Karpas-422 (cell line): ENCODE data around the gene G0S2. TPM values are rescaled to one million over a fixed set of nuclear protein-coding genes. Genes with fewer than 3 reads are reported as not detected.

ENCODE experiments used
- DNase-seq: peaks from one replicate; pipeline ENCODE4 v3.0.0-alpha.2; 2015
- H2AFZ ChIP-seq: fragments of 200-600 bp; sonication (generic); 2 replicates; pipeline ENCODE4 v1.6.1; 2014; ENCODE audit warnings: antibody characterized with exemption, low read length, mixed read lengths
- H3K27ac ChIP-seq: fragments of 200-600 bp; sonication (generic); 2 replicates; pipeline ENCODE4 v1.5.1; 2014; ENCODE audit warnings: mild to moderate bottlenecking, low read length, moderate library complexity
- H3K27me3 ChIP-seq: fragments of 200-600 bp; sonication (generic); 2 replicates; pipeline ENCODE4 v1.6.1; 2014; ENCODE audit warnings: low read length, mixed read lengths
- H3K36me3 ChIP-seq: fragments of 200-600 bp; sonication (generic); 2 replicates; pipeline ENCODE4 v1.6.1; 2014; ENCODE audit warnings: low read length, mixed read lengths; ENCODE audit not compliant: insufficient read depth
- H3K4me1 ChIP-seq: fragments of 200-600 bp; sonication (generic); 2 replicates; pipeline ENCODE4 v1.6.1; 2014; ENCODE audit warnings: mild to moderate bottlenecking, low read length, mixed read lengths
- H3K4me2 ChIP-seq: fragments of 200-600 bp; sonication (generic); 2 replicates; pipeline ENCODE4 v1.6.1; 2014; ENCODE audit warnings: low read length, low read depth, mild to moderate bottlenecking; ENCODE audit not compliant: poor library complexity, severe bottlenecking
- H3K4me3 ChIP-seq: fragments of 200-600 bp; sonication (generic); 2 replicates; pipeline ENCODE4 v1.5.1; 2014; ENCODE audit warnings: mild to moderate bottlenecking, antibody characterized with exemption, low read length, mixed read lengths
- H3K79me2 ChIP-seq: fragments of 200-600 bp; sonication (generic); 2 replicates; pipeline ENCODE4 v1.6.1; 2014; ENCODE audit warnings: mild to moderate bottlenecking, low read length, mixed read lengths
- H3K9ac ChIP-seq: fragments of 200-600 bp; sonication (generic); 2 replicates; pipeline ENCODE4 v1.6.0; 2014; ENCODE audit warnings: low read length
- H3K9me2 ChIP-seq: fragments of 200-600 bp; sonication (generic), shearing (Covaris generic); replicated peaks from 2 replicates; pipeline ENCODE4 v1.6.0; 2014; ENCODE audit warnings: mild to moderate bottlenecking, low read length, moderate library complexity; ENCODE audit not compliant: insufficient read depth
- H3K9me3 ChIP-seq: fragments of 300-700, 200-600 bp; sonication (generic); 2 replicates; pipeline ENCODE4 v1.6.1; 2014; ENCODE audit warnings: low read length, mixed read lengths
- H4K20me1 ChIP-seq: fragments of 200-600 bp; sonication (generic); 2 replicates; pipeline ENCODE4 v1.6.1; 2014; ENCODE audit warnings: mild to moderate bottlenecking, antibody characterized with exemption, low read length, low read depth; ENCODE audit not compliant: insufficient read depth
- total RNA-seq: library from RNA; depleted of rRNA; stranded (reverse); fragments of >200 nt; shearing (Covaris generic); gene quantifications from 2 replicates; pipeline ENCODE4 v1.2.3, GENCODE V29; 2014; ENCODE audit warnings: low replicate concordance

The G0S2 gene
- total RNA-seq, 1 experiment from 2014 or later = 6.9 TPM

GRCh38 chr1:209645574-209646452 lies 29.4 kb upstream of the G0S2 start:
- DNase-seq = peak; percentile 37
- H2AFZ ChIP-seq = no peak overlapping the region
- no peaks in the 10 kb centered on the region for H3K36me3 ChIP-seq
- H3K9ac ChIP-seq = no peak overlapping the region
- H3K9me3 ChIP-seq = no peaks in the 10 kb centered on the region
- H3K27ac ChIP-seq = no peak overlapping the region
- no peaks in the 10 kb centered on the region for H3K27me3 ChIP-seq
- no peaks in the 10 kb centered on the region for H3K9me2 ChIP-seq
- no peaks in the 10 kb centered on the region for H3K79me2 ChIP-seq
- no peak overlapping the region for H3K4me2 ChIP-seq
- no peak overlapping the region for H3K4me3 ChIP-seq
- H3K4me1 ChIP-seq = no peaks in the 10 kb centered on the region
- H4K20me1 ChIP-seq = no peaks in the 10 kb centered on the region

- Histone ChIP-seq H3K36me3 (no peaks in the 10 kb centered on the region), H3K4me2 (no peak overlapping the region), H3K79me2 (no peaks in the 10 kb centered on the region)
Observed at GRCh38 chr1:209646558-209646957, 28.7 kb upstream of the G0S2 start.

GRCh38 chr1:209647156-209647555 lies 28.1 kb upstream of the G0S2 start:
- Histone ChIP-seq H3K27me3 (no peaks in the 10 kb centered on the region), H3K4me2 (no peak overlapping the region), H3K9me3 (no peaks in the 10 kb centered on the region), H3K27ac (no peak overlapping the region), H4K20me1 (no peaks in the 10 kb centered on the region), H3K9me2 (no peaks in the 10 kb centered on the region), H3K4me3 (no peak overlapping the region), H3K36me3 (no peaks in the 10 kb centered on the region), H2AFZ (no peak overlapping the region), H3K4me1 (no peaks in the 10 kb centered on the region), H3K9ac (no peak overlapping the region), H3K79me2 (no peaks in the 10 kb centered on the region)
- no peak for DNase-seq

More at GRCh38 chr1:209646558-209646957, 28.7 kb upstream of the G0S2 start:
- Histone ChIP-seq H3K9ac (no peak overlapping the region), H3K27ac (no peak overlapping the region), H3K4me1 (no peaks in the 10 kb centered on the region), H3K9me3 (no peaks in the 10 kb centered on the region), H3K4me3 (no peak overlapping the region), H2AFZ (no peak overlapping the region), H3K27me3 (no peaks in the 10 kb centered on the region), H3K9me2 (no peaks in the 10 kb centered on the region), H4K20me1 (no peaks in the 10 kb centered on the region)
- peak; percentile 41 for DNase-seq

GRCh38 chr1:209648346-209648745 lies 26.9 kb upstream of the G0S2 start:
- Histone ChIP-seq H2AFZ (no peak overlapping the region), H3K9ac (no peak overlapping the region), H3K79me2 (no peaks in the 10 kb centered on the region), H3K4me2 (no peak overlapping the region), H3K9me3 (no peaks in the 10 kb centered on the region), H3K27ac (no peak overlapping the region), H3K36me3 (no peaks in the 10 kb centered on the region), H3K4me3 (no peak overlapping the region), H3K9me2 (no peaks in the 10 kb centered on the region), H4K20me1 (no peaks in the 10 kb centered on the region), H3K27me3 (no peaks in the 10 kb centered on the region), H3K4me1 (no peaks in the 10 kb centered on the region)
- peak; percentile 14 for DNase-seq

- Histone ChIP-seq H3K4me3 (no peak overlapping the region), H3K36me3 (no peaks in the 10 kb centered on the region), H4K20me1 (no peaks in the 10 kb centered on the region), H3K27me3 (no peaks in the 10 kb centered on the region), H3K4me2 (no peak overlapping the region), H3K9me2 (no peaks in the 10 kb centered on the region), H3K79me2 (no peaks in the 10 kb centered on the region), H3K27ac (no peak overlapping the region), H3K4me1 (no peaks in the 10 kb centered on the region), H3K9ac (no peak overlapping the region), H2AFZ (no peak overlapping the region), H3K9me3 (no peaks in the 10 kb centered on the region)
- DNase-seq = peak; percentile 30
Observed at GRCh38 chr1:209648931-209649776, 26.1 kb upstream of the G0S2 start.

GRCh38 chr1:209650454-209650853 lies 24.8 kb upstream of the G0S2 start:
- Histone ChIP-seq H4K20me1 (no peaks in the 10 kb centered on the region), H3K9me3 (no peaks in the 10 kb centered on the region), H3K4me1 (no peaks in the 10 kb centered on the region), H3K36me3 (no peaks in the 10 kb centered on the region), H2AFZ (no peak overlapping the region), H3K4me3 (no peak overlapping the region), H3K9me2 (no peaks in the 10 kb centered on the region), H3K27ac (no peak overlapping the region), H3K79me2 (no peaks in the 10 kb centered on the region), H3K9ac (no peak overlapping the region), H3K27me3 (no peaks in the 10 kb centered on the region), H3K4me2 (no peak overlapping the region)
- DNase-seq = peak; percentile 23

- Histone ChIP-seq H3K79me2 (no peaks in the 10 kb centered on the region), H3K4me1 (no peaks in the 10 kb centered on the region), H3K4me3 (no peak overlapping the region), H3K36me3 (no peaks in the 10 kb centered on the region), H3K27me3 (no peaks in the 10 kb centered on the region), H3K9ac (no peak overlapping the region), H3K9me2 (no peaks in the 10 kb centered on the region), H2AFZ (no peak overlapping the region), H3K27ac (no peak overlapping the region), H3K4me2 (no peak overlapping the region), H3K9me3 (no peaks in the 10 kb centered on the region), H4K20me1 (no peaks in the 10 kb centered on the region)
- peak; percentile 38 for DNase-seq
Observed at GRCh38 chr1:209651138-209651587, 24.0 kb upstream of the G0S2 start.

- no peaks in the 10 kb centered on the region for H4K20me1 ChIP-seq
- no peaks in the 10 kb centered on the region for H3K9me2 ChIP-seq
- no peak within 1 kb of the TSS for H3K4me3 ChIP-seq
- no peaks in the 10 kb centered on the region for H3K36me3 ChIP-seq
- H3K4me1 ChIP-seq = no peaks in the 10 kb centered on the region
- H3K27ac ChIP-seq = no peak within 1 kb of the TSS
- H3K4me2 ChIP-seq = no peak within 1 kb of the TSS
- H3K9me3 ChIP-seq = no peaks in the 10 kb centered on the region
- H3K27me3 ChIP-seq = no peaks in the 10 kb centered on the region
- H3K79me2 ChIP-seq = no peaks in the 10 kb centered on the region
- no peak within 1 kb of the TSS for H2AFZ ChIP-seq
- no peak for DNase-seq
- no peak within 1 kb of the TSS for H3K9ac ChIP-seq
Observed at GRCh38 chr1:209652121-209652735, 23.0 kb upstream of the G0S2 start, which contains the start of gene LAMB3. Gene LAMB3 (minus strand): TSS chr1:209652425. CDS start chr1:209650944, 1,481 bp downstream.
